Smooth muscle cell of trachea (primary cell): Measurements from ENCODE around the gene VPS26B. TPM values are rescaled to one million over a fixed set of nuclear protein-coding genes. Genes with fewer than 3 reads are reported as not detected.

ENCODE experiments used
- total RNA-seq: library from RNA; depleted of rRNA; stranded (reverse); fragments of >200 nt; gene quantifications from 2 replicates; pipeline ENCODE4 v1.2.1, GENCODE V29; 2014

The VPS26B gene
- 43.8 and 61.5 TPM in 2 replicates for total RNA-seq

GRCh38 chr11:134223836-134224709, at the start of gene VPS26B, which contains the start of gene NCAPD3:
Gene VPS26B, plus strand, starts transcription at chr11:134224671. Its CDS starts 452 bp downstream, at chr11:134225123.
Gene NCAPD3, minus strand, starts transcription at chr11:134223967. Its CDS starts 41 bp downstream, at chr11:134223926.

GRCh38 chr11:134253188-134253993, 28.9 kb downstream of the VPS26B start, which contains the start of the genes ACAD8 and THYN1:
Gene ACAD8, plus strand, starts transcription at chr11:134253568. Its CDS starts 33 bp downstream, at chr11:134253601.
Gene THYN1, minus strand, starts transcription at chr11:134253352. Its CDS starts 470 bp downstream, at chr11:134252882.

DNA sequence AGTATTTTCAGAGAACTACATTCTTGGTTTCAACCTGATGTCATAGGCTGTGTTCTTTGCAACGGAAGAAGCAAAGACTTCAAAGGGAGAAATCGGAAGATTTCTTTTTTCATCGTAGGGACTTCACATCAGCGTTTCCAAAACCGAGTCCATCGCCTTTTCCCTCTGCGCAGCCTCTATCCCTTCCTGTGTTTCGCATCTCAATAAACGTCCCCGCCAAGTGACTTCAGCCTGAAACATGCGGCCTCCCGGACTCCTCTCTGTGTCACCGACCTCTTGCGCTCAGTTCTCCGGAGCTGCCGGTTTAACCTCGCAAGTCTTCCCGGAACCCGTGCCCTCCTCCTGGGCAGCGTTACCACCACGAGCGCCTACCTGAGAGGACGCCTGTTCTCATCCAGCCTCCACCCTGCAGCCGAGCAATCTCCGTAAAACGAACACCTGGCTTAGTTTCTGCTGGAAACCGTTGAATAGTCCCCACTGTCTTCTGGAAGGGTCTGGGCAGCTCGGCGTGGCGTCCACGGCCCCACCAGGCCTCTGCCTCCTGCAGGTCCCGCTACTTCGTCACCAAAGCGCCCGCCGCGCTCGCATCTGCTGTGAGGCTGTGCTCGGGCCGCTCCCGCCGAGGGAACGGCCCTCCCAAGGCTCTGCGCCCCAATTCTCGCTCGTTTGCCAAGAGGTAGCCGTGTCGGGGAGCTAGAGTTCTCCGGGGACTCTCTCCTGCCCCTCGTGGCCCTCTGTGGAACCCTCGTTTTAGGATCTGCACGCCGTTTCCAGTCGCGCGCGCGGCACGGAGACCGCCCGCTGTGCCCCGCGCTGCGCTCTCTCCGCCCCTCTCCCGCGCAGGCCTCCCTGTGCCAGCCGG, 51.3 kb downstream of the VPS26B start, which contains the start of gene GLB1L3:
Gene GLB1L3, plus strand, starts transcription at position 846 of the 862 bp plus-strand sequence. CDS start 362 bp downstream, outside the sequence.

Other genes starting within 250 kb of the VPS26B start
- 79.3 and 105 TPM in 2 replicates for gene JAM3, start 155.6 kb upstream of the VPS26B start, total RNA-seq
- gene NCAPD3, start 704 bp upstream of the VPS26B start, total RNA-seq: 7.3 and 17.5 TPM in 2 replicates
- 78.4 and 93.1 TPM in 2 replicates for gene THYN1, start 28.7 kb downstream of the VPS26B start, total RNA-seq
- 22.0 TPM in 2 replicates for gene ACAD8, start 28.9 kb downstream of the VPS26B start, total RNA-seq
- not detected in 2 replicates for gene GLB1L3, start 51.7 kb downstream of the VPS26B start, total RNA-seq
- 0.15 TPM in 1 of 2 replicates, not detected in the other for gene GLB1L2, start 107.3 kb downstream of the VPS26B start, total RNA-seq
- not detected in 2 replicates for gene B3GAT1, start 187.6 kb downstream of the VPS26B start, total RNA-seq